HepG2 (cell line): ENCODE results near the gene MARCHF9. TPM values are rescaled to one million over a fixed set of nuclear protein-coding genes. Genes with fewer than 3 reads are reported as not detected.

Experiments
- GABPB1 ChIP-seq: IDR thresholded peaks from 2 replicates; pipeline ENCODE4 v1.6.1; 2016; ENCODE audit warnings: mild to moderate bottlenecking, missing genetic modification reagents, moderate library complexity, missing compliant biosample characterization
- KDM5B ChIP-seq: sonication (generic); formaldehyde crosslinking; IDR thresholded peaks from 2 replicates; pipeline ENCODE4 v1.4.0; 2020; ENCODE audit warnings: missing genetic modification reagents, mild to moderate bottlenecking, borderline replicate concordance
- NRL ChIP-seq: sonication (generic); formaldehyde crosslinking; IDR thresholded peaks from 2 replicates; pipeline ENCODE4 v1.5.0; 2020; ENCODE audit warnings: missing genetic modification reagents, mild to moderate bottlenecking, moderate library complexity, borderline replicate concordance
- POLR2G ChIP-seq: fragments of 200-400 bp; formaldehyde crosslinking; IDR thresholded peaks from 2 replicates; pipeline ENCODE4 v1.6.1; 2018; ENCODE audit warnings: mild to moderate bottlenecking, low read depth, low read length, moderate library complexity
- ZNF136 ChIP-seq: sonication (generic); formaldehyde crosslinking; IDR thresholded peaks from 2 replicates; pipeline ENCODE4 v1.8.1; 2022; ENCODE audit warnings: low read depth, mild to moderate bottlenecking, moderate library complexity, missing genetic modification reagents
- ZNF232 ChIP-seq: sonication (generic); formaldehyde crosslinking; IDR thresholded peaks from 2 replicates; pipeline ENCODE4 v1.4.0; 2020; ENCODE audit warnings: missing genetic modification reagents, borderline replicate concordance
- ZNF441 ChIP-seq: sonication (generic); formaldehyde crosslinking; IDR thresholded peaks from 2 replicates; pipeline ENCODE4 v1.7.0; 2021; ENCODE audit warnings: missing genetic modification reagents, borderline replicate concordance
- ZNF724P ChIP-seq: sonication (generic); formaldehyde crosslinking; IDR thresholded peaks from 2 replicates; pipeline ENCODE4 v1.8.0; 2022; ENCODE audit warnings: missing genetic modification reagents, borderline replicate concordance
- ZNF776 ChIP-seq: sonication (generic); formaldehyde crosslinking; IDR thresholded peaks from 2 replicates; pipeline ENCODE4 v1.4.0; 2020; ENCODE audit warnings: mild to moderate bottlenecking, missing genetic modification reagents
- ZNF788 ChIP-seq: sonication (generic); formaldehyde crosslinking; IDR thresholded peaks from 2 replicates; pipeline ENCODE4 v1.5.0; 2020; ENCODE audit warnings: mild to moderate bottlenecking, missing genetic modification reagents, borderline replicate concordance
- polyA plus RNA-seq, 8 experiments: library from polyadenylated mRNA; depleted of rRNA in 3 of 8; stranded (reverse) in 7 of 8; unstranded in 1 of 8; fragments of >200 nt; fragmentation: Illumina TruSeq in 4 of 8; extraction: Trizol in 4 of 8; gene quantifications; 2 replicates each; pipeline versions ENCODE4 v1.2.1 to v1.2.3, GENCODE V29; 2011 to 2016; ENCODE audit warnings: low read depth in 4 of 8, missing spikeins in 1 of 8, mixed read lengths in 1 of 8; ENCODE audit not compliant: insufficient read depth in 1 of 8
- total RNA-seq, 5 experiments: library from RNA; depleted of rRNA; stranded (reverse); fragments of >200 nt; fragmentation: Illumina TruSeq; extraction: Trizol; gene quantifications; 2 replicates each; pipeline ENCODE4 v1.2.3, GENCODE V29; 2016; ENCODE audit warnings: low read depth in 1 of 5
- TF ChIP-seq, protein P1 (sequence below): sonication (generic); formaldehyde crosslinking; IDR thresholded peaks from 2 replicates; pipeline ENCODE4 v1.9.0; 2021; ENCODE audit warnings: missing genetic modification reagents, borderline replicate concordance
- TF ChIP-seq, protein P2 (sequence below), 2 experiments: fragments of 450-650 bp in 1 of 2; sonication (generic) in 1 of 2; formaldehyde crosslinking; IDR thresholded peaks; 2 replicates each; pipeline versions ENCODE4 v1.5.0 to v1.8.0; 2020 to 2022; ENCODE audit warnings: mild to moderate bottlenecking in 1 of 2, missing genetic modification reagents in 1 of 2
- TF ChIP-seq, protein P3 (sequence below), 2 experiments: sonication (generic) in 1 of 2; formaldehyde crosslinking in 1 of 2; IDR thresholded peaks; 2 replicates each; pipeline versions ENCODE4 v1.6.1 to v1.9.0; 2014 to 2022; ENCODE audit warnings: antibody characterized with exemption in 1 of 2, borderline replicate concordance in 1 of 2, inconsistent platforms in 1 of 2, low read depth in 1 of 2, missing genetic modification reagents in 1 of 2
- TF ChIP-seq, protein P4 (sequence below), 2 experiments: sonication (generic) in 1 of 2; formaldehyde crosslinking in 1 of 2; IDR thresholded peaks; 2 replicates each; pipeline versions ENCODE4 v1.4.0 to v1.6.1; 2018 to 2020; ENCODE audit warnings: missing genetic modification reagents in 2 of 2, borderline replicate concordance in 1 of 2, low read depth in 1 of 2, mild to moderate bottlenecking in 1 of 2, missing biosample characterization in 1 of 2
- TF ChIP-seq, protein P5 (sequence below): sonication (generic); formaldehyde crosslinking; IDR thresholded peaks from 2 replicates; pipeline ENCODE4 v1.4.0; 2020; ENCODE audit warnings: mild to moderate bottlenecking, missing genetic modification reagents

Gene MARCHF9
- total and polyA plus RNA-seq, 2 of the 13 experiments (the other 11 are each of a cell fraction or from before 2014, with no cell fraction given), result 5.7 to 9.6 TPM

DNA sequence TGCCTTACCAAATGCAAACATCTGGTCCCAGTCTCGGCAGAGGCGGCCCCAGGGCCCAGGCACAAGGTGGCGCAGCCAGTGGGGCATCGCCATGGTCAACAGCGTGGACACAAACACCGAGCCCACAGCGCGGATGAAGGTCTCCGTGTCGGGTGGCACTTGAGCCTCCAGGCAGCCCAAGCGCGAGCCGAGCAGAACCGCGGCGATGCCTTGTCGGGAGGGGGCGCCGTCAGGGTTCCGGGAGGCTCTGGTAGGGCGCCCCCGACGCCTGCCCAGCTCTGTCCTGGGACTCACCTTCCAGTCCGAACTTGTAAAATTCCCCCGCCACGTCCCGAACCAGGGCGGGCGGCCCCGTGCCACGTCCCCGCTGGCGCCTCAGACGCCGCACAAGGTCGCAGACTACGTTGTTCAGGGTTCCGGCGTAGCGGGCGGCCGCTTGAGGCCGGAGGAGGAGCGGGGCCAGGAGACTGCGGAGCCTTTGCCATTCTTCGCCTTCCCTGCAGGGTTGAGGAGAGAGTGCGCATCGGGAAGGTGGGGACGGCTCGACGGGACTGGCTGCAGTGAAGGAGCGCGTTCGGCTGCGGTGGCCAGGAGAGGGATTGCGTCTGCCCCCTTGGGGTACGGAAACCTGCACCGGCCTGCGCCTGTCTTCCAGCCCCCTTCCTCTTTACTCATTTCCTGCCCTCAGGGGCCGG is 10.2 kb downstream of the MARCHF9 start (continued):
- TF ChIP-seq, protein P1, sequence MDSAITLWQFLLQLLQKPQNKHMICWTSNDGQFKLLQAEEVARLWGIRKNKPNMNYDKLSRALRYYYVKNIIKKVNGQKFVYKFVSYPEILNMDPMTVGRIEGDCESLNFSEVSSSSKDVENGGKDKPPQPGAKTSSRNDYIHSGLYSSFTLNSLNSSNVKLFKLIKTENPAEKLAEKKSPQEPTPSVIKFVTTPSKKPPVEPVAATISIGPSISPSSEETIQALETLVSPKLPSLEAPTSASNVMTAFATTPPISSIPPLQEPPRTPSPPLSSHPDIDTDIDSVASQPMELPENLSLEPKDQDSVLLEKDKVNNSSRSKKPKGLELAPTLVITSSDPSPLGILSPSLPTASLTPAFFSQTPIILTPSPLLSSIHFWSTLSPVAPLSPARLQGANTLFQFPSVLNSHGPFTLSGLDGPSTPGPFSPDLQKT (CRISPR knock-in tag), result no peak
- TF ChIP-seq ZNF776 (peak; percentile 39; the same call in 1 of the 2 replicates), ZNF788 (no peak), ZNF441 (peak; percentile 96), ZNF136 (CRISPR knock-in tag) (no peak), KDM5B (CRISPR knock-in tag) (peak; percentile 40; the same call in 1 of the 2 replicates), ZNF724P (CRISPR knock-in tag) (0 out of 2 replicates have a peak, but pooled peaks have one; percentile 17), ZNF232 (0 out of 2 replicates have a peak, but pooled peaks have one; percentile 53), NRL (CRISPR knock-in tag) (peak; percentile 62), POLR2G (peak; percentile 47; the same call in 1 of the 2 replicates), GABPB1 (CRISPR knock-in tag) (peak; percentile 73; the same call in 1 of the 2 replicates)
- TF ChIP-seq, protein P2, sequence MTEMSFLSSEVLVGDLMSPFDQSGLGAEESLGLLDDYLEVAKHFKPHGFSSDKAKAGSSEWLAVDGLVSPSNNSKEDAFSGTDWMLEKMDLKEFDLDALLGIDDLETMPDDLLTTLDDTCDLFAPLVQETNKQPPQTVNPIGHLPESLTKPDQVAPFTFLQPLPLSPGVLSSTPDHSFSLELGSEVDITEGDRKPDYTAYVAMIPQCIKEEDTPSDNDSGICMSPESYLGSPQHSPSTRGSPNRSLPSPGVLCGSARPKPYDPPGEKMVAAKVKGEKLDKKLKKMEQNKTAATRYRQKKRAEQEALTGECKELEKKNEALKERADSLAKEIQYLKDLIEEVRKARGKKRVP (CRISPR knock-in tag; IDR thresholded peaks at IDR 0.05), result no peak
- TF ChIP-seq, protein P3, sequence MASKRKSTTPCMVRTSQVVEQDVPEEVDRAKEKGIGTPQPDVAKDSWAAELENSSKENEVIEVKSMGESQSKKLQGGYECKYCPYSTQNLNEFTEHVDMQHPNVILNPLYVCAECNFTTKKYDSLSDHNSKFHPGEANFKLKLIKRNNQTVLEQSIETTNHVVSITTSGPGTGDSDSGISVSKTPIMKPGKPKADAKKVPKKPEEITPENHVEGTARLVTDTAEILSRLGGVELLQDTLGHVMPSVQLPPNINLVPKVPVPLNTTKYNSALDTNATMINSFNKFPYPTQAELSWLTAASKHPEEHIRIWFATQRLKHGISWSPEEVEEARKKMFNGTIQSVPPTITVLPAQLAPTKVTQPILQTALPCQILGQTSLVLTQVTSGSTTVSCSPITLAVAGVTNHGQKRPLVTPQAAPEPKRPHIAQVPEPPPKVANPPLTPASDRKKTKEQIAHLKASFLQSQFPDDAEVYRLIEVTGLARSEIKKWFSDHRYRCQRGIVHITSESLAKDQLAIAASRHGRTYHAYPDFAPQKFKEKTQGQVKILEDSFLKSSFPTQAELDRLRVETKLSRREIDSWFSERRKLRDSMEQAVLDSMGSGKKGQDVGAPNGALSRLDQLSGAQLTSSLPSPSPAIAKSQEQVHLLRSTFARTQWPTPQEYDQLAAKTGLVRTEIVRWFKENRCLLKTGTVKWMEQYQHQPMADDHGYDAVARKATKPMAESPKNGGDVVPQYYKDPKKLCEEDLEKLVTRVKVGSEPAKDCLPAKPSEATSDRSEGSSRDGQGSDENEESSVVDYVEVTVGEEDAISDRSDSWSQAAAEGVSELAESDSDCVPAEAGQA (IDR thresholded peaks at IDR 0.05; ENCODE audit: low read depth), result no peak
- TF ChIP-seq, protein P3 (CRISPR knock-in tag; IDR thresholded peaks at IDR 0.05; ENCODE audit: borderline replicate concordance), result no peak
- TF ChIP-seq, protein P4, sequence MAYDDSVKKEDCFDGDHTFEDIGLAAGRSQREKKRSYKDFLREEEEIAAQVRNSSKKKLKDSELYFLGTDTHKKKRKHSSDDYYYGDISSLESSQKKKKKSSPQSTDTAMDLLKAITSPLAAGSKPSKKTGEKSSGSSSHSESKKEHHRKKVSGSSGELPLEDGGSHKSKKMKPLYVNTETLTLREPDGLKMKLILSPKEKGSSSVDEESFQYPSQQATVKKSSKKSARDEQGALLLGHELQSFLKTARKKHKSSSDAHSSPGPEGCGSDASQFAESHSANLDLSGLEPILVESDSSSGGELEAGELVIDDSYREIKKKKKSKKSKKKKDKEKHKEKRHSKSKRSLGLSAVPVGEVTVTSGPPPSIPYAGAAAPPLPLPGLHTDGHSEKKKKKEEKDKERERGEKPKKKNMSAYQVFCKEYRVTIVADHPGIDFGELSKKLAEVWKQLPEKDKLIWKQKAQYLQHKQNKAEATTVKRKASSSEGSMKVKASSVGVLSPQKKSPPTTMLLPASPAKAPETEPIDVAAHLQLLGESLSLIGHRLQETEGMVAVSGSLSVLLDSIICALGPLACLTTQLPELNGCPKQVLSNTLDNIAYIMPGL (CRISPR knock-in tag; IDR thresholded peaks at IDR 0.05; ENCODE audit: borderline replicate concordance in 1 of 2, low read depth in 1 of 2), result peak; percentile 86 to 91
- TF ChIP-seq, protein P5, sequence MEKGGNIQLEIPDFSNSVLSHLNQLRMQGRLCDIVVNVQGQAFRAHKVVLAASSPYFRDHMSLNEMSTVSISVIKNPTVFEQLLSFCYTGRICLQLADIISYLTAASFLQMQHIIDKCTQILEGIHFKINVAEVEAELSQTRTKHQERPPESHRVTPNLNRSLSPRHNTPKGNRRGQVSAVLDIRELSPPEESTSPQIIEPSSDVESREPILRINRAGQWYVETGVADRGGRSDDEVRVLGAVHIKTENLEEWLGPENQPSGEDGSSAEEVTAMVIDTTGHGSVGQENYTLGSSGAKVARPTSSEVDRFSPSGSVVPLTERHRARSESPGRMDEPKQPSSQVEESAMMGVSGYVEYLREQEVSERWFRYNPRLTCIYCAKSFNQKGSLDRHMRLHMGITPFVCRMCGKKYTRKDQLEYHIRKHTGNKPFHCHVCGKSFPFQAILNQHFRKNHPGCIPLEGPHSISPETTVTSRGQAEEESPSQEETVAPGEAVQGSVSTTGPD (CRISPR knock-in tag), result no peak
